Osteocyte (in vitro differentiated cells): Measurements from ENCODE around the gene PSMD14. TPM values are rescaled to one million over a fixed set of nuclear protein-coding genes. Genes with fewer than 3 reads are reported as not detected.
"Not testable (repeated sequence)": the region's sequence is repeated elsewhere in the genome, so short reads cannot be mapped to it uniquely, and the experiment has no call there.

Experiments
- DNase-seq: peaks from one replicate; pipeline ENCODE4 v3.0.0; 2021; ENCODE audit warnings: mixed read lengths; ENCODE audit not compliant: unreplicated experiment; ENCODE audit errors: extremely low spot score
- H3K27ac Mint-ChIP-seq: one replicate; pipeline ENCODE4 v1.8.0; 2021; ENCODE audit warnings: mild to moderate bottlenecking, mixed read lengths; ENCODE audit not compliant: unreplicated experiment
- H3K27me3 Mint-ChIP-seq: one replicate; pipeline ENCODE4 v1.8.0; 2021; ENCODE audit warnings: mixed read lengths; ENCODE audit not compliant: unreplicated experiment
- H3K36me3 Mint-ChIP-seq: one replicate; pipeline ENCODE4 v1.8.0; 2021; ENCODE audit warnings: mixed read lengths; ENCODE audit not compliant: unreplicated experiment
- H3K4me1 Mint-ChIP-seq: one replicate; pipeline ENCODE4 v1.8.0; 2021; ENCODE audit warnings: mixed read lengths; ENCODE audit not compliant: unreplicated experiment
- H3K4me3 Mint-ChIP-seq: one replicate; pipeline ENCODE4 v1.8.0; 2021; ENCODE audit warnings: mild to moderate bottlenecking, moderate library complexity, mixed read lengths; ENCODE audit not compliant: unreplicated experiment
- H3K9me3 Mint-ChIP-seq: one replicate; pipeline ENCODE4 v1.8.0; 2021; ENCODE audit warnings: mixed read lengths; ENCODE audit not compliant: unreplicated experiment
- CTCF ChIP-seq: fragments of 200-600 bp; sonication (generic); IDR thresholded peaks from 2 replicates; pipeline ENCODE4 v1.5.0; 2021; ENCODE audit warnings: antibody characterized with exemption, mild to moderate bottlenecking, moderate library complexity
- total RNA-seq: library from RNA; stranded (reverse); gene quantifications from 2 replicates; pipeline ENCODE4 v1.2.1, GENCODE V29; 2021

Gene PSMD14
- total RNA-seq, 1 donor from 2014 or later: 38.7 TPM

- H3K9me3 Mint-ChIP-seq, H3K4me3 Mint-ChIP-seq, H3K4me1 Mint-ChIP-seq, H3K27ac Mint-ChIP-seq, H3K36me3 Mint-ChIP-seq: not testable (repeated sequence)
- peak; percentile 98 for DNase-seq
- peak; percentile 41 for TF ChIP-seq CTCF
- H3K27me3 Mint-ChIP-seq: peaks cover 19% of the 10 kb centered on the region
These were observed 27.3 kb upstream of the PSMD14 start for GRCh38 chr2:161280906-161281323.

- H3K36me3 Mint-ChIP-seq, H3K4me3 Mint-ChIP-seq, H3K27ac Mint-ChIP-seq, H3K4me1 Mint-ChIP-seq, H3K9me3 Mint-ChIP-seq: not testable (repeated sequence)
- peaks cover 22% of the 10 kb centered on the region for H3K27me3 Mint-ChIP-seq
- DNase-seq: peak; percentile 92
These were observed 26.5 kb upstream of the PSMD14 start for GRCh38 chr2:161281615-161282310.

- H3K9me3 Mint-ChIP-seq, H3K36me3 Mint-ChIP-seq, H3K4me1 Mint-ChIP-seq, H3K27ac Mint-ChIP-seq, H3K4me3 Mint-ChIP-seq: not testable (repeated sequence)
- peak; percentile 87 for DNase-seq
- H3K27me3 Mint-ChIP-seq: peaks cover 24% of the 10 kb centered on the region
These were observed 25.9 kb upstream of the PSMD14 start for GRCh38 chr2:161282311-161282644.

- no peak for TF ChIP-seq CTCF
- Mint-ChIP-seq H3K9me3 (no peaks in the 10 kb centered on the region), H3K27ac (no peak overlapping the region), H3K4me3 (no peak overlapping the region), H3K4me1 (no peaks in the 10 kb centered on the region), H3K36me3 (no peaks in the 10 kb centered on the region), H3K27me3 (peaks cover 40% of the 10 kb centered on the region)
- no peak for DNase-seq
These were observed 24.3 kb upstream of the PSMD14 start for GRCh38 chr2:161283926-161284325.

GRCh38 chr2:161303535-161304050 is 4.6 kb upstream of the PSMD14 start:
- Mint-ChIP-seq H3K4me1 (peaks cover 6% of the 10 kb centered on the region), H3K9me3 (peaks cover 12% of the 10 kb centered on the region)
- DNase-seq: no peak

More at GRCh38 chr2:161303535-161304050, 4.6 kb upstream of the PSMD14 start:
- Mint-ChIP-seq H3K36me3 (no peaks in the 10 kb centered on the region), H3K27ac (no peak overlapping the region), H3K27me3 (peaks cover 22% of the 10 kb centered on the region), H3K4me3 (no peak overlapping the region)
- TF ChIP-seq CTCF: no peak
